GM18498 (cell line): Measurements from ENCODE around the gene JMJD1C.

ENCODE experiments used
- ATAC-seq: cut with Tn5 transposase; IDR thresholded peaks from one replicate; pipeline ENCODE4 v1.9.1; 2021; ENCODE audit warnings: mild to moderate bottlenecking, moderate library complexity; ENCODE audit not compliant: unreplicated experiment

JMJD1C gene

GRCh38 chr10:63140077-63140476 lies 325.7 kb downstream of the JMJD1C start:
- ATAC-seq, result no peak

DNA sequence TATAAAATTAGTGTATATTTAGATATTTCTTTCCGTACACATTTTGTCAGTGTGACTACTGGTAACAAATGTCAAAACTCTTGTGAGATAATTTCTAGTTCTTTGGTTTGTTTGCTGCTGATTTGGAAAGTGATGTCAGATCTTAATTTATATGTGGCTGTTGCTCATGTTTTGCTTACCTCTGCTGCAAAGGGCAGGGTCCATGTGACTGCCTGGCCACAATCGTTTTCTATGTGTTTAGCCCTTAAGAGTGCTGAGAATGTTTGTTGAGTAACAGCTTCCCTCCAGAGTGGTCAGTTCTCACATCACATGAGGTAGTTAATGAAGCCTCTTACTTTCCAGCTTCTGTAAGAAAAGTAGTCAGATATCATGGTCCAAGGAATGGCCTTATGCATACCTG lies 328.5 kb downstream of the JMJD1C start:
- no peak for ATAC-seq

- no peak for ATAC-seq
Observed at GRCh38 chr10:63133821-63134557, 331.8 kb downstream of the JMJD1C start.

- ATAC-seq, result peak; percentile 97
Observed at GRCh38 chr10:63133056-63133820, 332.5 kb downstream of the JMJD1C start, which contains the start of gene NRBF2. TSS of gene NRBF2 (plus strand) at chr10:63133328. CDS start at chr10:63133471, 143 bp downstream.

DNA sequence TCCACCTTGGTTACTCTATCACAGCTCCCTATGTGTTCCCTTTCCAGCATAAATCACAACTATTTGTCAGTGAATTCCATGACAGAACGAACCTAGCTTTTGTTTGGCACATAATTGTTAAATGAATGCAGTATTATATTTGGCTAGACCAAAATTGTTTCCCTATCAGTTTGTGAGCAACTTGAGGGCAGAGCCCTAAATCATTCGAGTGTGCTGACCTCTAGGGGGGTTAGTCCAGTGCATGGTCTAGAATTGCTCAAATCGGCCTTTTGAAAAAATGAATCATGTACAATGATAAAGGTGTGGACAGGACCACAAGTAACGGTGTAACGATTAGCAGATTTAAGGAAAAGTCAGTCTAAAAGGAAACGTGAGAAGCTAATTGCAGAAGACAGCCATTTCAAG lies 333.1 kb downstream of the JMJD1C start:
- no peak for ATAC-seq

DNA sequence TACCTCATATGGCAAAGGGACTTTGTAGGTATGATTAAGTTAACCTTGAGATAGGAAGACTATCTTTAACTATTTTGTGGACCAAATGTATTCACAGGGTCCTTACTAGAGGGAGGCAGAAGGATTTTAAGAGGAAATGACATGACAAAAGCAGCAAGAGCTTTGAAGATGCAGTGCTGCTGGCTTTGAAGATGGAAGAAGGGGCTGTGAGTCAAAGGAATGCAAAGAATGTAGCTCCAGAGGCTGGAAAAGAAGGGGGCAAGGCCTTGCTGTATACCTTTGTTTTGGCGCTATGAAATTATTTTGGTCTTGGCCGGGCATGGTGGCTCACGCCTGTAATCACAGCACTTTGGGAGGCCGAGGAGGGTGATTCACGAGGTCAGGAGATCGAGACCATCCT lies 335.9 kb downstream of the JMJD1C start:
- no peak for ATAC-seq

DNA sequence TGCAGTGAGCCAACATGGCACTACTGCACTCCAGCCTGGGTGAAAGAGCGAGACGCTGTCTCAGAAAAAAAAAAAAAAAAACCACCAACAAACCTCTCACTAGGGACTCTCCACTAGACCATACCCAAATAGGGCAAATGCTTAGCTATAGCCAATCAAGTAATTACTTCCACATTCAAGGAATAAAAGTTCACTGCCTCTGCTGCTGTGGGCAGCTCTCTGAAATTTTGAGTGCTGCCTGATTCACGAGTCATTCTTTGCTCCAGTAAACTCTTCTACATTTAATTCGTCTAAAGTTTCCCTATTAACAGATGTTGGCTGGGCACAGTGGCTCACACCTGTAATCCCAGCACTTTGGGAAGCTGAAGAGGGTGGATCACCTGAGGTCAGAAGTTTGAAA lies 337.3 kb downstream of the JMJD1C start:
- ATAC-seq, result no peak

GRCh38 chr10:63125459-63125858 lies 340.3 kb downstream of the JMJD1C start:
- ATAC-seq, result no peak

DNA sequence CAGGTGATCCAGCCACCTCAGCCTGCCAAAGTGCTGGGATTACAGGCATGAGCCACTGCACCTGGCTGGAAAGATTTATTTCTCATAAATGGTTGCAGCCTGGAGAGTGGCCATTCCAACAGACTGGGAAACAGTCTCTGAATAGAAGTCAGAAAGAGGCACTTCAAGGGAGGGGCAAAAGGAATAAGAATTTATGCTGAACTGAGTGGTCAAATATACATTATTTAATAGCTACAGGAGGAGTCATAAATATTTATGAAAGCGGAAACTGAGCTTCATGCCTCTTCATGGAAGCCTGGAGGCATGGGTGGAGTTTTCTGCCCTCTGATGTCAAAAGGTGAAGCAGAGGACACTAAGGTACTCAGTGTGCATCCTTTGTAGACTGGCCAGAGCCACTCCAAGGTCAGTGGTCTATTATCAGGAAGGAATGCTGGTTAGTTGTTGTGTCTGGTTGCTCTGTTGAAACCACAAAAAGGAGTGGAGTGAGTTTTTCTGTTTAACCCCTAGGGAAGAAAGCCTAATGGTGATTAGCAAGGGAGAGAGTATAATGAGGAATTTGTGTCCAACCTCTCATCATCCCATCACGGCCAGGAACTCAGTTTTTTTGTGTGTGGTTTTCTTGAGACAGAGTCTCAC lies 341.9 kb downstream of the JMJD1C start:
- ATAC-seq, result no peak

- no peak for ATAC-seq
Observed at GRCh38 chr10:63120554-63120953, 345.2 kb downstream of the JMJD1C start.

- no peak for ATAC-seq
Observed at GRCh38 chr10:63119041-63119440, 346.7 kb downstream of the JMJD1C start.
